Astrocyte of the cerebellum (primary cell): Measurements from ENCODE around the gene DMD.
"Not testable (repeated sequence)": the region's sequence is repeated elsewhere in the genome, so short reads cannot be mapped to it uniquely, and the experiment has no call there.

ENCODE experiments used
- DNase-seq: peaks from one replicate; pipeline ENCODE4 v3.0.0-alpha.2; 2011; ENCODE audit warnings: low read depth
- H3K4me3 ChIP-seq: 2 replicates; pipeline ENCODE4 v1.5.1; 2011; ENCODE audit warnings: mild to moderate bottlenecking, low read depth, low read length, moderate library complexity
- CTCF ChIP-seq: IDR thresholded peaks from 2 replicates; pipeline ENCODE4 v1.5.1; 2012; ENCODE audit warnings: low read length, low read depth, moderate library complexity, mild to moderate bottlenecking; ENCODE audit errors: missing control alignments
- in situ Hi-C: cut with HindIII; loops from 2 replicates; pipeline ENCODE4 v1.10.0; 2017; ENCODE audit warnings: low sequenced_read_pairs

DMD gene

GRCh38 chrX:31397119-31397518 is 1814.2 kb downstream of the DMD start:
- no peak for DNase-seq
- no peak overlapping the region for H3K4me3 ChIP-seq
- TF ChIP-seq CTCF = no peak
- in situ Hi-C loops = no loop called here

GRCh38 chrX:31392513-31392912 is 1818.8 kb downstream of the DMD start:
- in situ Hi-C loops = loop anchor here (5.0 kb wide), 1 partner anchor 35 kb away; no protein-coding TSS in a partner anchor

DNA sequence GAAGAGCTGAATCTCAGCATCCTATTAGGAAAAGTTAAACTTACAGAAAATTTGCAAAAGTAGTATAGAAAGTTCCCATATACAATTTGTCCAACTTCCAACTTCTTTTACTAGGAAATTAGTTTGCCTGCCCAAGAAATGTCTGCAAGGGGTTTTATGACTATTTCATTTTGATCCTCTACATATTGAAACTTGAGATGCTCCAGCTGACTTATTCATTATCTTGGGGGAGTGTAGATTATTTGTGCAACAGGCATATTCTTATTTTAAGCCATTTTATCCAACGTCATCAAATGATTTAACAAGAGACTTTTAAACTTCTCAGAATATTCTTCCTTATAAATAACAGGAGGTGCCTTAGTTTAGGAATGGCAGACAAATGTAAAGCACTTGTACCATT is 1822.4 kb downstream of the DMD start:
- H3K4me3 ChIP-seq = no peak overlapping the region
- in situ Hi-C loops = no loop called here
- DNase-seq = no peak
- no peak for TF ChIP-seq CTCF

More at GRCh38 chrX:31392513-31392912, 1818.8 kb downstream of the DMD start:
- no peak for DNase-seq
- no peak overlapping the region for H3K4me3 ChIP-seq
- no peak for TF ChIP-seq CTCF

GRCh38 chrX:31384471-31384870 is 1826.9 kb downstream of the DMD start:
- in situ Hi-C loops = no loop called here
- H3K4me3 ChIP-seq = no peak overlapping the region
- no peak for DNase-seq

DNA sequence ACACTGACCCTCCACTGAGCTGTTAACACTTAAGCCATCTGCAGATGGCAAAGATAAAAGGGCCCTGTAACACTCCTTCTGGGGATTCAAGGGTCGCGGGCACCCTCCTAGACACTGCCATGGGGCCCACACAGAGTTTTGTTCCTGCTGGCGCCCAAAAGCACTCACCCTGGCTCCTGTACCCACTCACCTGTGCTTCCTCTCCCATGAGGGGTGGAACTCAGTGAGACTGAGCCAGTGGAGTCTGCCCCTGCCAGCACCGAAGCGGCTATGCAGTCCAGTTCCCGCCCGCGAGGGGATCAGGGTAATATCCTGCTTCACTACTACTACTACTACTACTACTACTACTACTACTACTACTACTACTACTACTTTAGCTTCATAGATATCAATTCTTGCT is 1827.4 kb downstream of the DMD start:
- DNase-seq = no peak
- H3K4me3 ChIP-seq = no peak overlapping the region
- in situ Hi-C loops = no loop called here
- TF ChIP-seq CTCF = no peak

More at GRCh38 chrX:31384471-31384870, 1826.9 kb downstream of the DMD start:
- no peak for TF ChIP-seq CTCF

DNA sequence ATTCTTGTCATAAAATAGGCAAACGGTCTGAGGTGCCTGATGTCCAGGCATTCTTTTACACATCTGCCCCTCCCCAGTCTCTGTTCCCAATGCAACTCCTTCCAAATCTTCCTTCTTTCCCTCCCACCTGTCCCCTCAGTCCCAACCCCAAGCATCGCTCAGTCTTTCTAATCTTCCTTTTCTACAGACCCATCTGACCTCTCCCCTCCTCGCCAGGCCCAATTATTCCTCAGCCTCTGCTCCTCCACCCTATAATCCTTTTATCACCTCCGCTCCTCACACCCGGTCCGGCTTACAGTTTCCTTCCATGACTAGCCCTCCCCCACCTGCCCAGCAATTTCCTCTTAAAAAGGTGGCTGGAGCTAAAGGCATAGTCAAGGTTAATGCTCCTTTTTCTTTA is 1832.4 kb downstream of the DMD start:
- in situ Hi-C loops, H3K4me3 ChIP-seq, DNase-seq: not testable (repeated sequence)

DNA sequence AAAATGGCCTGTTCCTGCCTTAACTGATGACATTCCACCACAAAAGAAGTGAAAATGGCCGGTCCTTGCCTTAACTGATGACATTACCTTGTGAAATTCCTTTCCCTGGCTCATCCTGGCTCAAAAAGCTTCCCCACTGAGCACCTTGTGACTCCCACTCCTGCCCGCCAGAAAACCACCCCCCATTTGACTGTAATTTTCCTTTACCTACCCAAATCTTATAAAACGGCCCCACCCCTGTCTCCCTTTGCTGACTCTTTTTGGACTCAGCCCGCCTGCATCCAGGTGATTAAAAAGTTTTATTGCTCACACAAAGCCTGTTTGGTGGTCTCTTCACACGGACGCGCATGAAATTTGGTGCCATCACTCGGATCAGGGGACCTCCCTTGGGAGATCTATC is 1833.5 kb downstream of the DMD start:
- DNase-seq, in situ Hi-C loops: not testable (repeated sequence)

GRCh38 chrX:31376408-31377022 is 1834.8 kb downstream of the DMD start:
- in situ Hi-C loops = no loop called here
- DNase-seq = no peak
- H3K4me3 ChIP-seq = no peak overlapping the region
- TF ChIP-seq CTCF = no peak

More for the DNA sequence above, 1833.5 kb downstream of the DMD start:
- not testable (repeated sequence) for H3K4me3 ChIP-seq
